Measurements from ENCODE around the gene TRIML1.
"Not testable (repeated sequence)": the region's sequence is repeated elsewhere in the genome, so short reads cannot be mapped to it uniquely, and the experiment has no call there.

TRIML1 gene

GRCh38 chr4:188147776-188148175 lies 8.5 kb downstream of the TRIML1 start:
- no peak for DNase-seq (ENCODE audit: low read depth in 3 of 3, low spot score in 1 of 3)

- no peak for DNase-seq (ENCODE audit: low read depth in 3 of 3, low spot score in 1 of 3)
Measured at GRCh38 chr4:188154668-188155405, 15.6 kb downstream of the TRIML1 start.

- DNase-seq (ENCODE audit: low read depth in 3 of 3, low spot score in 1 of 3), result no peak
Measured at GRCh38 chr4:188158336-188158735, 19.1 kb downstream of the TRIML1 start.

- DNase-seq (ENCODE audit: low read depth in 3 of 3, low spot score in 1 of 3), result not testable (repeated sequence)
Measured at GRCh38 chr4:188159513-188160226, 20.4 kb downstream of the TRIML1 start.

GRCh38 chr4:188160406-188160805 lies 21.2 kb downstream of the TRIML1 start:
- DNase-seq (ENCODE audit: low read depth in 3 of 3, low spot score in 1 of 3), result no peak

GRCh38 chr4:188161167-188161566 lies 21.9 kb downstream of the TRIML1 start:
- DNase-seq (ENCODE audit: low read depth in 3 of 3, low spot score in 1 of 3), result no peak

GRCh38 chr4:188162698-188163097 lies 23.5 kb downstream of the TRIML1 start:
- no peak for DNase-seq (ENCODE audit: low read depth in 3 of 3, low spot score in 1 of 3)

- DNase-seq (ENCODE audit: low read depth in 3 of 3, low spot score in 1 of 3), result no peak
Measured at GRCh38 chr4:188168726-188169373, 29.6 kb downstream of the TRIML1 start.

GRCh38 chr4:188171551-188171950 lies 32.3 kb downstream of the TRIML1 start:
- no peak for DNase-seq (ENCODE audit: low read depth in 3 of 3, low spot score in 1 of 3)

GRCh38 chr4:188175288-188175687 lies 36.0 kb downstream of the TRIML1 start:
- DNase-seq (ENCODE audit: low read depth in 3 of 3, low spot score in 1 of 3), result no peak

- no peak for DNase-seq (ENCODE audit: low read depth in 3 of 3, low spot score in 1 of 3)
Measured at GRCh38 chr4:188177997-188178675, 38.9 kb downstream of the TRIML1 start.

GRCh38 chr4:188178806-188179205 lies 39.6 kb downstream of the TRIML1 start:
- DNase-seq (ENCODE audit: low read depth in 3 of 3, low spot score in 1 of 3), result no peak

- no peak for DNase-seq (ENCODE audit: low read depth in 3 of 3, low spot score in 1 of 3)
Measured at GRCh38 chr4:188187106-188187505, 47.9 kb downstream of the TRIML1 start.

- no peak for DNase-seq (ENCODE audit: low read depth in 3 of 3, low spot score in 1 of 3)
Measured at GRCh38 chr4:188190461-188190860, 51.2 kb downstream of the TRIML1 start.

GRCh38 chr4:188194421-188194820 lies 55.2 kb downstream of the TRIML1 start:
- no peak for DNase-seq (ENCODE audit: low read depth in 3 of 3, low spot score in 1 of 3)

- no peak for DNase-seq (ENCODE audit: low read depth in 3 of 3, low spot score in 1 of 3)
Measured at GRCh38 chr4:188195389-188195985, 56.2 kb downstream of the TRIML1 start.

- no peak for DNase-seq (ENCODE audit: low read depth in 3 of 3, low spot score in 1 of 3)
Measured at GRCh38 chr4:188196134-188196735, 57.0 kb downstream of the TRIML1 start.

Data from stimulated activated CD4-positive, alpha-beta T cell treated with anti-CD3 and anti-CD28 coated beads, TNF-alpha, amount 100 ng/mL, for 1 hour (primary cell).